GM11168 (cell line): ENCODE results near the gene BACE1-AS.
"Not testable (repeated sequence)": the region's sequence is repeated elsewhere in the genome, so short reads cannot be mapped to it uniquely, and the experiment has no call there.

ENCODE experiments used
- in situ Hi-C: fragments of 300-500 bp; cut with MboI; formaldehyde crosslinking; loops from one replicate; pipeline ENCODE4 v1.12.0; 2022; ENCODE audit warnings: low sequenced_read_pairs; ENCODE audit not compliant: unreplicated experiment

Gene BACE1-AS

GRCh38 chr11:117316197-117316961 is 25.2 kb downstream of the BACE1-AS start, which contains the start of gene BACE1:
Gene BACE1 (minus strand): TSS chr11:117316256. CDS start chr11:117315795, 461 bp downstream.
- in situ Hi-C loops = loop anchor here (5.0 kb wide), 1 partner anchor 34 kb away; no protein-coding TSS in a partner anchor

GRCh38 chr11:117318738-117319137 is 27.6 kb downstream of the BACE1-AS start:
- in situ Hi-C loops = loop anchor here (5.0 kb wide), 1 partner anchor 36 kb away; no protein-coding TSS in a partner anchor

GRCh38 chr11:117319214-117319840 is 28.2 kb downstream of the BACE1-AS start:
- in situ Hi-C loops = loop anchor here (5.0 kb wide), 1 partner anchor 37 kb away; no protein-coding TSS in a partner anchor

GRCh38 chr11:117327255-117327566 is 36.1 kb downstream of the BACE1-AS start:
- in situ Hi-C loops = not testable (repeated sequence)

- in situ Hi-C loops = no loop called here
These were observed 36.6 kb downstream of the BACE1-AS start, which contains the start of gene CEP164 for GRCh38 chr11:117327567-117328374. Gene CEP164 (plus strand): TSS chr11:117327854. CDS start chr11:117338587, 10,733 bp downstream.

- in situ Hi-C loops = no loop called here
These were observed 37.3 kb downstream of the BACE1-AS start for GRCh38 chr11:117328375-117329010.

- in situ Hi-C loops = no loop called here
These were observed 41.7 kb downstream of the BACE1-AS start for GRCh38 chr11:117332843-117333242.

GRCh38 chr11:117333917-117334316 is 42.8 kb downstream of the BACE1-AS start:
- in situ Hi-C loops = no loop called here

- in situ Hi-C loops = no loop called here
These were observed 43.8 kb downstream of the BACE1-AS start for GRCh38 chr11:117334896-117335295.

- in situ Hi-C loops = no loop called here
These were observed 44.3 kb downstream of the BACE1-AS start for GRCh38 chr11:117335399-117335798.

GRCh38 chr11:117337076-117337475 is 45.9 kb downstream of the BACE1-AS start:
- in situ Hi-C loops = no loop called here
